GM15510 (cell line): Measurements from ENCODE around the gene WDR82.

Experiments
- POLR2A ChIP-seq: IDR thresholded peaks from 3 replicates; pipeline ENCODE4 v1.6.1; 2011; ENCODE audit warnings: borderline replicate concordance; ENCODE audit not compliant: insufficient read length; ENCODE audit errors: extremely low read depth

WDR82 gene

GRCh38 chr3:52222319-52223221 is 55.9 kb downstream of the WDR82 start:
- no peak for TF ChIP-seq POLR2A

DNA sequence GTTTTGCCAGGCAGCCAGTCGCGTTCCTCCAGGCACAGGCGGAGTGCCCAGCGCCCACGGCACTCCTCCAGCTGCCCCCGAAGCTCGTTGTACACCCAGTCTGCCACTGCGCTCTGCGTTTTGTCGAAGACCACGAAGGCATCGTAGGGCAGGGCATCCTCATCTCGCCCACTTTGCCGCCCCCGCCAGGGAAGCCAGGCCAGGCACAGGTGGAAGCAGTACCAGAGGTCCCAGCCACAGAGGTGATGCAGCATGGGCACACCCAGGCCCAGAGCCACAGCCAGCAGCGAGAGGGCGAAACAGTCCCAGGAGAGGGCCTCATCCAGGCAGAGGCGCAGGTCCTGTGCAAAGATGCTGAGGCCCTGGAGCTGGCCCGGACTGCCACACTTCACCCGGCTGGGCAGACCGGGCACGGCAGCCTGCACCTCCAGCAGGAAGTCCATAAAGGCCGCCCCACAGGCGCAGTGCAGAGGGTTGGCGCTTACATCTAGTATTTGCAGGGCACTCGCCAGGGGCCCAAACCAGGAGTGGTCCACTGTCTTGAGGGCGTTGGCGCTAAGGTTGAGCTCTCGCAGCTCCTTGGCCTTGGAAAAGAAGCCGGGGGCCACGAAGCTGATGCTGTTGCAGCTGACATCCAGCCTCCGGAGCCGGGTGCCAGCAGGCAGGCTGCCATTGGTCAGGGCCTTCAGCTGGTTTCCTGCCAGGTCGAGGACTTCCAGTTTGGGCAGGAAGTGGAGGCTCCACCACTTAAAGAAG is 56.7 kb downstream of the WDR82 start:
- TF ChIP-seq POLR2A = no peak

DNA sequence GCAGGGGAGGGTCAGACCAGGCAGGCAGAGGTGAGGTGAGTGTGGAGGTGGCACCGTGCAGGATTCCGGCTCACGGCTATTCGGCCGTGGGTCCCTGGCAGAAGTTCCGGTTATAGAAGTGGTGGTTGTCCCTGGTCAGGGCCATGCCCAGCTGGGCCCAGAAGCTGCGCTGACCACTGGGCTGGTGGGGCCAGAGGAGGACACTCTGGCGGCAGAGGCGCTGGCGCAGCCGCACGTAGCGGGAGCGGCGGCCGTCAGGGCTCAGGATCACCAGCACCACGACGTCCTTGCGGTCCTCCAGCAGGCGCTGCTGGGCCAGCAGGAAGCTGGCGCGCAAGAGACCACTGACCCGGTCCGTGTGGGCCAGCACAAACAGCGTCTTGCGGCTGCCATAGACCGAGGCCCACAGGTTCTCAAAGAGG is 57.3 kb downstream of the WDR82 start:
- TF ChIP-seq POLR2A = no peak

- TF ChIP-seq POLR2A = no peak
These were observed 57.9 kb downstream of the WDR82 start for GRCh38 chr3:52220380-52221026.

GRCh38 chr3:52218937-52219650 is 59.4 kb downstream of the WDR82 start:
- no peak for TF ChIP-seq POLR2A

DNA sequence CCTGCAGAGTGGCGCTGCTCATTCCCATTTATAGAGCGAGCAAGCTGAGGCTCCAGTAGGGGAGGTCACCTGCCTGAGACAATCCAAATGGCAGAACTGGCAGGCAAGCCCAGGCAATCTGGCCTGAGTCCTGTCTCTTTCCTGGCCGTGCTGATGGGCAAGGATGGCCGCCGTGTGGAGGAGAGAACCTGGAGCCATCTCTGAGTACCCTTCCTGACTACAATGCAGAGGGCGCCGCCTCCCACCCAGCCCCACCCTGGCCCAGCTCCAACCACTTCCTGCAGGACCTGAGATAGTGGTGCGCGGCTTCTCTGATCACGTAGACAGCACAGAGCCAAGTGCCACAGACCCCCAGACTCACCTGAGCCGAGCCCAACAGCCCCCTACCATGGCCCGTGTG is 60.0 kb downstream of the WDR82 start:
- no peak for TF ChIP-seq POLR2A

- no peak for TF ChIP-seq POLR2A
These were observed 60.4 kb downstream of the WDR82 start for GRCh38 chr3:52218026-52218425.

DNA sequence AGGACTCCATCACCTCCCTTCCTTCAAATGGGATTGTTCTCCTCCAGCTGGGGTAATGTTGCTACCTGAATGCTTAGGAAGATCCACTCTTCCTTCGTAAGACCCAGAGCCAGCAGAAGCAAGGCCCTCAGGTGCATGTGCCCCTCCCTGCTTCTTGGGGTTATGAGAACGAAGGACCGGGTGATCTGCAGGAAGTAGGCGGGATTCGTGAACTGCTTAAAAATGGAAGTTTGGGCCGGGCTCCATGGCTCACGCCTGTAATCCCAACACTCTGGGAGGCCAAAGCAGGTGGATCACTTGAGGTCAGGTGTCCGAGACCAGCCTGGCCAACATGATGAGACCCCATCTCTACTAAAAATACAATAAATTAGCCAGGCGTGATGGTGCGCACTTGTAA is 61.0 kb downstream of the WDR82 start:
- TF ChIP-seq POLR2A = no peak

DNA sequence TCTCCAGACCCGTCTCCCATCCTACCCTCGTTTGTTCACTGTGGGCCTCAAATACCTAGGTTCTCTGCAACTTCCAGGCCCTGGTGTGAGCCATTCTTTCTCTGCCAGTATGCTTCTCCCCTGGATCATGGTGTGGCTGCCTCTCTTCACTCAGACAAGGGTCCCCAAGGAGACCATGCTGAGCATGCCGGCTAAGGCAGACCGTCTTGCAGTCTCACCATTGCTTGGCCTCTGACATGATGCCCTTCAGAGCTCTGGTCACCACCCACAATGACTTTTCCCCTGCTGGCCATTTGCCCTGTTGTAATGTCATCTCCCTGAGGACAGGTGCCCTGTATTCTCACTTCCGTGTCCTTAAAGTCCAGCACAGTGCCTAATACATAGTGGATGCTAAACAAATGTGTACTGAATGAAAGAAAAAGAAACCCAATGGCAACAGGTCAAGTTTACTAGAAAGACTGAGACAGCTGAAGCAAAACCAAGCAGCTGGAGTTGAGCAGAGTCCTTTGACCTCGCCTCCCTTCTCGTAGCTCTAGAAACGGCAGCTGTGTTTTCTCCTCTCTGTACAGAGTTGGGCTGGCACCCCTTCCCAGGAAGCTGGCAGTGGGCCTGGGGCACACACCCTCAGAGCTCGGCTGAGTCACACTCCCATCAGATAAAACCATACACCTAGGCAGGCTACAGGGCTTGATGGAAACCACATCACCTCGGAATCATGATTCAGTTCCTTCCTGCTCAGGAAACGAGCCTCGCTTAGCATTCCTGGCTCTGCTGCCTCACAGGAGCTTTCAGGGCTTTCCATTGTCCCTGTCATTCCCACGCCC is 61.7 kb downstream of the WDR82 start:
- no peak for TF ChIP-seq POLR2A

DNA sequence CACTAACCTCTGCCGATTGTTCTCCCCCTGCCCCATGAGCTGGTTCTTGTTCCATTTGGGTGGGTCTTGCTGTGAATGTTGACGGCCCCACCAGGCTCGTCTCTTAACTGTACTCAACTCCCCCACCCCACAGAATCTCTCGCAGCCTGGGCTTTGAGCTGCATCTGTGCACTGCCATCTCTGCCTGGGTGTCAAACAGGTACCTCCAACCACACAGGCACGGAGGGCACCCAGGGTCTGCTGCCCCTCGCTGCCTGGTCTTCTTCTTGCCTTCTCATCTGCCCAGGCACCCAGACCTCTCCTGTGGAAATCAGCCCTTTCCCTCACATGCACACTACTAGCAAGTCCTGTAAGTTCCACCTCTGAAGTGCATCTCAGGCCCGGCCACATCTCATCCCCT is 63.1 kb downstream of the WDR82 start:
- no peak for TF ChIP-seq POLR2A

DNA sequence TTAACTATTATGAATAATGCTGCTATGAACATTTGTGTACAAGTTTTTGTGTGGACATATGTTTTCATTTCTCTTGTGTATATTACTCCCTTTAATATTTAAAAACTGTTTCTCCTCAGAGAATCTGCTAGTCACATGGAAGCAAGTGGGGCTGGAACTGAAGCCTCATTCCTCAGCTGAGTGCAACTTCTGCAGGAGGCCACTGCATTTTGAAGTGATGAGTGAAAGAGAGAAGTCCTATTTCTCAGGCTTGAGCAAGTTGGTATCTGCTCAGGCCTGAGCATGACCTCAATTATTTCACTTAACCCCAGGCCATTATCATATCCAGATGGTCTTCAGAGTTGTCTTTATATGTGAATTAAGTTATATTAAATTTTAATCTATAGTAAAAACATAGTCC is 64.5 kb downstream of the WDR82 start:
- TF ChIP-seq POLR2A = no peak

DNA sequence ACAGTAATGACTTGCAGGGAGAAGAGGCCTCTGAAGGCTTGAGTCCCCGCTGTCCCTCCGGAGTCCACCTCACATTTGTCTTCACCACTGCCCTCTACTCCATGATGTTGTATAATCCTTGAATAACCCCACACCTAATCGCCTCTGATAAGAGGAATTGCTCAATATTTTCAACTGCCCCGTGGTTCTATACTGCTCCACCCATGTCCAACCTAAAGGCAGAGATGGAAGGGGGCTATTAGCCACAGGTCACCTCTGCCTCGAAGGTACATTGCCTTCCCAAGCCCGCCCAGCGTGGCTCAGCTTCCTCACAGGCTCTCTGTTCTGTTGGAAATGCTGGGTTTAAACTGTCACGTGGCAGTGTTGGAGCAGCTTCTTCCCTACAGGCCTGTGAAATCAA is 65.4 kb downstream of the WDR82 start:
- TF ChIP-seq POLR2A = no peak

DNA sequence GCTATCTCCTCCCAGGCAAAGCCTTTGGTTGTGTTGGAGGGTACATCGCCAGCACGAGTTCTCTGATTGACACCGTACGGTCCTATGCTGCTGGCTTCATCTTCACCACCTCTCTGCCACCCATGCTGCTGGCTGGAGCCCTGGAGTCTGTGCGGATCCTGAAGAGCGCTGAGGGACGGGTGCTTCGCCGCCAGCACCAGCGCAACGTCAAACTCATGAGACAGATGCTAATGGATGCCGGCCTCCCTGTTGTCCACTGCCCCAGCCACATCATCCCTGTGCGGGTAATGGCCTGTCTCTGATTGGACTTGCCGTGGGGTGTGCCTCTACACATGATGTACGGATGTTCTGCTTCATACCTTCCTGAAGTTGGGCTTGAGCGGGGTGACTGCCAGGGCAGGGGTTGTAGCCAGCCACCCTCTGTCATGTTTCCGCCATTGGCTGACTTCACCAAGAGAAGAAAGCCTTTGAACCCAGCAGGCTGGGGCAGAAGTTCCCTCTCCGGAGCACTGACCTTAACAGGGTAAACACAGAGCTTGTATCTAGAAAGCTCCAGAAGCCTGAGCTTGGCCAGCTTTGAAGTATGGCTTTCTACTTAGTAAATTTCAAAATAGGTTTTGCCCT is 67.1 kb downstream of the WDR82 start:
- TF ChIP-seq POLR2A = no peak

GRCh38 chr3:52210550-52211046 is 67.9 kb downstream of the WDR82 start:
- TF ChIP-seq POLR2A = no peak

GRCh38 chr3:52210037-52210436 is 68.4 kb downstream of the WDR82 start:
- TF ChIP-seq POLR2A = no peak
